HUES64 (cell line): ENCODE data around the gene SGTA.
"Not testable (repeated sequence)": the region's sequence is repeated elsewhere in the genome, so short reads cannot be mapped to it uniquely, and the experiment has no call there.

Experiments
- H3K27ac ChIP-seq: 2 replicates; pipeline ENCODE4 v1.7.0; 2013; ENCODE audit warnings: low read depth, low read length, inconsistent platforms
- H3K27me3 ChIP-seq: 2 replicates; pipeline ENCODE4 v1.6.1; 2013; ENCODE audit warnings: mild to moderate bottlenecking, low read length; ENCODE audit not compliant: insufficient read depth
- H3K36me3 ChIP-seq: 2 replicates; pipeline ENCODE4 v1.6.1; 2013; ENCODE audit warnings: mild to moderate bottlenecking, low read length; ENCODE audit not compliant: insufficient read depth
- H3K4me1 ChIP-seq: 2 replicates; pipeline ENCODE4 v1.6.1; 2013; ENCODE audit warnings: mild to moderate bottlenecking, low read length, moderate library complexity; ENCODE audit not compliant: insufficient read depth
- H3K4me3 ChIP-seq: 2 replicates; pipeline ENCODE4 v1.5.1; 2013; ENCODE audit warnings: mild to moderate bottlenecking, low read length, moderate library complexity
- H3K9ac ChIP-seq: 2 replicates; pipeline ENCODE4 v1.6.1; 2013; ENCODE audit warnings: mild to moderate bottlenecking, low read depth, low read length
- H3K9me3 ChIP-seq: 2 replicates; pipeline ENCODE4 v1.6.1; 2013; ENCODE audit warnings: low read depth, low read length; ENCODE audit not compliant: insufficient read depth
- WGBS: fragments of 150-250, 120-280 bp; methylation state at CpG from one replicate; pipeline ENCODE4 v1.1.7; 2013; ENCODE audit warnings: missing lambda C conversion rate; 5-methylcytosine and 5-hydroxymethylcytosine counted together

SGTA gene

GRCh38 chr19:2719920-2720776, 62.9 kb downstream of the SGTA start:
- H3K9me3 ChIP-seq = peaks cover 9% of the 10 kb centered on the region
- H3K27ac ChIP-seq = peak overlapping the region; percentile 73; the same call in 1 of the 2 replicates
- peak overlapping the region; percentile 6; the same call in 1 of the 2 replicates for H3K9ac ChIP-seq
- WGBS = 3% methylated on average over 37 of the region's 37 CpGs
- peak overlapping the region; percentile 49 for H3K4me3 ChIP-seq
- no peaks in the 10 kb centered on the region for H3K36me3 ChIP-seq
- peaks cover 11% of the 10 kb centered on the region for H3K27me3 ChIP-seq
- no peaks in the 10 kb centered on the region; the same call in 1 of the 2 replicates for H3K4me1 ChIP-seq

GRCh38 chr19:2719232-2719735, 63.8 kb downstream of the SGTA start:
- Histone ChIP-seq H3K4me1 (no peaks in the 10 kb centered on the region; the same call in 1 of the 2 replicates), H3K4me3 (no peak overlapping the region), H3K27ac (peak overlapping the region; percentile 73; the same call in 1 of the 2 replicates), H3K9ac (no peak overlapping the region), H3K27me3 (peaks cover 11% of the 10 kb centered on the region), H3K36me3 (no peaks in the 10 kb centered on the region), H3K9me3 (peaks cover 9% of the 10 kb centered on the region)
- 54% methylated on average over 4 of the region's 7 CpGs for WGBS

- no peak overlapping the region for H3K27ac ChIP-seq
- no peaks in the 10 kb centered on the region; the same call in 1 of the 2 replicates for H3K4me1 ChIP-seq
- WGBS = 94% methylated on average over 49 of the region's 52 CpGs
- peaks cover 11% of the 10 kb centered on the region for H3K27me3 ChIP-seq
- H3K36me3 ChIP-seq = no peaks in the 10 kb centered on the region
- no peak overlapping the region for H3K9ac ChIP-seq
- no peak overlapping the region for H3K4me3 ChIP-seq
- peaks cover 9% of the 10 kb centered on the region for H3K9me3 ChIP-seq
Measured at GRCh38 chr19:2717638-2718541, 65.2 kb downstream of the SGTA start.

- Histone ChIP-seq H3K4me1 (no peaks in the 10 kb centered on the region; the same call in 1 of the 2 replicates), H3K27ac (no peak overlapping the region), H3K36me3 (no peaks in the 10 kb centered on the region), H3K27me3 (peaks cover 6% of the 10 kb centered on the region), H3K9me3 (peaks cover 9% of the 10 kb centered on the region), H3K9ac (no peak overlapping the region), H3K4me3 (no peak overlapping the region)
- WGBS = 94% methylated on average over 51 of the region's 51 CpGs
Measured at GRCh38 chr19:2716722-2717637, 66.1 kb downstream of the SGTA start.

GRCh38 chr19:2716275-2716650, 66.8 kb downstream of the SGTA start:
- Histone ChIP-seq H3K9me3 (peaks cover 9% of the 10 kb centered on the region), H3K9ac (no peak overlapping the region), H3K36me3 (no peaks in the 10 kb centered on the region), H3K4me3 (no peak overlapping the region), H3K27ac (no peak overlapping the region), H3K4me1 (no peaks in the 10 kb centered on the region; the same call in 1 of the 2 replicates), H3K27me3 (no peaks in the 10 kb centered on the region)
- WGBS = 94% methylated on average over 19 of the region's 19 CpGs

GRCh38 chr19:2715470-2716274, 67.4 kb downstream of the SGTA start:
- no peaks in the 10 kb centered on the region for H3K27me3 ChIP-seq
- 91% methylated on average over 12 of the region's 12 CpGs for WGBS

DNA sequence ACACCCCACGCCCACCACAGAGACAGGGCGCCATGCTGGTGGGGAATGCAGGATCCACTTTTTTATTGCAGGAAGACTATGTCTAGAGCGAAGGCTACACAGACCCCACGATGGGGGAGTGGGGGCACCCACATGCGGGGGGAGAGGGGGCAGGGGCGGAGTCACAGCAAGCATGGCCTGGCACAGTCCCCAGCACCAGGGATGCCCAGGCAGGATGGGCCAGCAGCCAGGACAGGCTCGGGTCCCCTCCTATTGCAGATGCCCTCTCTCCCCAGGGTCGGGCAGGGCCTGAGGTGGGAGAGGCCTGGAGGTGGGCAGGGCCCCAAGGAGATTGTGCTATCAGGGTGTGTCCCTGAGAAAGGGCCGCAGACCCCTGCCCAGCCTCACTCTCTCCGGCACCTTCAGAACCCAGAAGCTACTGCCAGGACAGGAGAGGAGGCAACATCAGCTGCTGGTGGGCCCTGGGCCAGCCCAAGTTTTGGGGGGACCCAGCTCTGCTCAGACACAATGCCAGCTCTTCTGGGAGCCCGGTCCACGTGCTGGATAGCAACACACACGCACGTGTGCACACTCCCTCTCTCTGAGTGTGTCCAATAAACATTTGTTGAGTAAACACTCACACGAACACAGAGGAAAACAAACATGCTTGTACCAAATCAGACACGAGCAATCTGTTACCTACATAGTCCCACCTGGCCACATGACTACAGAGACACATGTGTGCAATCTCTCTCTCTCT, 68.4 kb downstream of the SGTA start:
- 88% methylated on average over 15 of the region's 16 CpGs for WGBS
- no peaks in the 10 kb centered on the region; the same call in 1 of the 2 replicates for H3K4me1 ChIP-seq
- H3K9ac ChIP-seq = no peak overlapping the region
- no peaks in the 10 kb centered on the region for H3K36me3 ChIP-seq
- H3K27ac ChIP-seq = no peak overlapping the region
- no peak overlapping the region for H3K4me3 ChIP-seq
- H3K27me3 ChIP-seq = no peaks in the 10 kb centered on the region
- H3K9me3 ChIP-seq = peaks cover 9% of the 10 kb centered on the region

More at GRCh38 chr19:2715470-2716274, 67.4 kb downstream of the SGTA start:
- H3K27ac ChIP-seq = no peak overlapping the region
- H3K9me3 ChIP-seq = peaks cover 9% of the 10 kb centered on the region
- no peaks in the 10 kb centered on the region; the same call in 1 of the 2 replicates for H3K4me1 ChIP-seq
- no peak overlapping the region for H3K9ac ChIP-seq
- H3K4me3 ChIP-seq = no peak overlapping the region
- H3K36me3 ChIP-seq = no peaks in the 10 kb centered on the region

DNA sequence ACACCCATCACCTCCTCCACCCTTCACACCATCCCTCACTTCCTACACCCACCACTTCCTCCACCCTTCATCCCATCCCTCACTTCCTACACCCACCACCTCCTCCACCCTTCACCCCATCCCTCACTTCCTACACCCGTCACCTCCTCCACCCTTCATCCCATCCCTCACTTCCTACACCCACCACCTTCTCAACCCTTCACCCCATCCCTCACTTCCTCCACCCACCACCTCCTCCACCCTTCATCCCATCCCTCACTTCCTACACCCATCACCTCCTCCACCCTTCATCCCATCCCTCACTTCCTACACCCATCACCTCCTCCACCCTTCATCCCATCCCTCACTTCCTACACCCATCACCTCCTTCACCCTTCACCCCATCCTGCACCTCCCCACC, 69.0 kb downstream of the SGTA start:
- H3K4me1 ChIP-seq, H3K27ac ChIP-seq, H3K4me3 ChIP-seq, H3K36me3 ChIP-seq, H3K27me3 ChIP-seq, H3K9ac ChIP-seq, H3K9me3 ChIP-seq: not testable (repeated sequence)
- 84% methylated on average over 1 of the region's 1 CpG for whole genome bisulfite sequencing

DNA sequence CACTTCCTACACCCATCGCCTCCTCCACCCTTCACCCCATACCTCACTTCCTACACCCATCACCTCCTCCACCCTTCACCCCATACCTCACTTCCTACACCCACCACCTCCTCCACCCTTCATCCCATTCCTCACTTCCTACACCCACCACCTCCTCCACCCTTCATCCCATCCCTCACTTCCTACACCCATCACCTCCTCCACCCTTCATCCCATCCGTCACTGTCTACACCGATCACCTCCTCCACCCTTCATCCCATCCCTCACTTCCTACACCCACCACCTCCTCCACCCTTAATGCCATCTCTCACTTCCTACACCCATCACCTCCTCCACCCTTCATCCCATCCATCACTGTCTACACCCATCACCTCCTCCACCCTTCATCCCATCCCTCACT, 69.9 kb downstream of the SGTA start:
- not testable (repeated sequence) for H3K4me1 ChIP-seq, H3K27me3 ChIP-seq, H3K36me3 ChIP-seq, H3K9me3 ChIP-seq, H3K4me3 ChIP-seq, H3K27ac ChIP-seq, H3K9ac ChIP-seq
- WGBS = 84% methylated on average over 3 of the region's 3 CpGs
